GM19467 (cell line): Measurements from ENCODE around the gene GBP2.

Experiments used
- ATAC-seq: cut with Tn5 transposase; IDR thresholded peaks from one replicate; pipeline ENCODE4 v1.9.1; 2021; ENCODE audit warnings: mild to moderate bottlenecking, moderate library complexity; ENCODE audit not compliant: unreplicated experiment

The GBP2 gene

DNA sequence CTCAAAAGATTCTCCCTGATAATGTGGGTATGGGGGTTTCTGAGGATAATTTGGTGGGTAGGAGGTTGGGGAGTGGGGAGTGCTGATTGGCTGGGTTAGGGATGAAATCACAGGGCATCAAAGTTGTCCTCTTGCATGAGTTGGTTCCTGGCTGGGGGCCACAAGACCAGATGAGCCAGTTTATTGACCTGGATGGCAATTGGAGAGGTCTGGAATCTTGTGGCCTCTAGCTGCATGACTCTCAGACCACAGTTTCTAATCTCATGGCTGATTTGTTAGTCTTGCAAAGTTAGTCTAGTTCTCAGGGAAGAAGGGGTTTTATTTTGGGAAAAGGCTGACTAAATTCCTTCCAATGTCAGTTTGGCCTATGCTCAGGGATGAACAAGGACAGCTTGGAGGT is 57.6 kb downstream of the GBP2 start:
- ATAC-seq = no peak

DNA sequence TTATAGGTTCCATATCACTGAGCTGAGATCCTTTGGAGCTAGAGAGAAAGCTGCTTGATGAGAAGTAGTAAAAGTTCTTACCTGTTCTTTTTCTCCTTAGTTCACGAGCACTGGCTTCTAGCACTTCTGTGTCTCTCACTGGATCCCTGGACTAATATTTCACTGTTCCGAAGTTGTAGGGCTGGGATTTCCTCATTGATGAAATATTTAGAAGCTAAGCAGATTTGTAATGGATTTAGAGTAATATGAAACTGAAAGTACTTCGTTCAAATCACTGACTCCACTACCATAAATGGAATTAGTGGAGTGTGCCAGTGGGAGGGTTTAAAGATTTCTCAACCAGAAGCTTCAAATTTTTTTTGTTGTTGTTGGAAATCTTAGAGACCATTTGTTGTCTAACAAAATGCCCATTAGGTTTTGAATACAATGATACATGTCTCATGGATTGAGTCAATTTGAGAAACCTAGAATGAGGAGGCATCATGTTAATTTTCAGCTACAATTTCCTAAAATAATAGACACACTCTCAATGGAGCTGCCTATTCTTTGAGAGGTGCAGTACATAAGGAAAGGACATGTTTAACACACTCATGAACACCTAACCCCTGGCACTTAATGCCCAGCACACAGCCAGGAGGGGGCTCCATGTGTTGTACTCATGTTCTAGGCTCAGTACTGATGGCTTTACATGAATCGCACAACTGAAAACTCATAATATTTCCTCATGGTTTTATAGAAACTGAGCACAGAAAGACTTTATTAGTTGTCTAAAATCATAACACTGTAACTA is 60.6 kb downstream of the GBP2 start, which contains the start of gene GBP1:
GBP1 (minus strand) TSS at position 130 of the 790 bp plus-strand sequence. CDS start 1,974 bp downstream, outside the sequence.
- ATAC-seq = peak; percentile 69

DNA sequence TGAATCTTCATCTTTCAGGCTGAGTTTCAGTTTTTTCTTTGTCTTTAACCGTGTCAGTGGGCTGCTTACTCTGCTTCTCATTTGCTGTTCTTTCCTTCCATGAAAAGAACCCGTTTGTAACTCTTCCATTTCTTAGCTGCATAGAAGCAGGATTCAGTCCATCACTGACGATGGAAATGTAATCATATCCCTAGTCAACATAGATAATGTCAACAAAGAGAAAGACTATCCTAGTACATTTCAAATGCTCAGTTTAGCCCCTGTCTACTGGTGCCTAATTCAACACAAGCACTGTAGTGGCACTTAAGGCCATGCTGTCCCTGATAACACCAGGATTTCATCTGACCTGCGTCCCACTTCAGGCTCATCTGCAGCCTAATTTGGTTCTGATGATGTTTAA is 61.3 kb downstream of the GBP2 start:
- ATAC-seq = peak; percentile 30

DNA sequence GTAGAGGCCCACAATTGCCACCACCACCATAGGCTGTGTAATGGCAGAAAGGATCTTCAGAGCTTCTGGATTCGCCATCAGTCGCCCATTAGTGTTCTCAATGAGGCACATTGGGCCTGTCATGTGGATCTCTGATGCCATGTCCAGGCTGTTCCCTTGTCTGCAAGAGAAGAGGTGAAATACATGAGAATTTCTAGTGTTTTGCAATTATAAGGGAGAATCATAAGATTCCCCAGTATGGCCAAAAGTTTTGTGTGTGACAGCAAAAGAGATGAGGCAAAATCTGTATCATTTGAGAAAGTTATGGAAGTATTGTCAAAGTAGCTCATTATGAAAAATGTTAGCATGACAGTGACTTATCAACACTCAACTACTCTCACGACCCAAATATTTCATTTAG is 62.8 kb downstream of the GBP2 start:
- ATAC-seq = no peak

DNA sequence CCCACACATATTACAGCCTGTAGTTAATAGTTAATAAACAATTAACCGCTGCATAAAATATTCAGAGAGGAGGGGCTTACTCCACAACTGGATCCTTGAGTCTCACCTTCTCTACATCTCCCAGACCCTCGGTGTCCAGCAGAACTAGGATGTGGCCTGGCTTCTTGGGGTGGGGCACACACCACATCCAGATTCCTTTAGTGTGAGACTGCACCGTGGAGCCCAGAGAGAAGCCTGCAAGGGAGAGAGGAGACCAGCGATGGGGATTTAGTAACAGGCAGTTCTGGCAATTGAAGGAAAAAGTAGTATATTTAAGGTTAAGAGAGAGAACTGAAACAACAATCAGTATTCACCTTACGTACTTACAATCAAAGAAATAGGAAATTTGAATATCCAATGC is 65.8 kb downstream of the GBP2 start:
- ATAC-seq = no peak
